ENCODE results near the gene OR10V1.
"Not testable (repeated sequence)": the region's sequence is repeated elsewhere in the genome, so short reads cannot be mapped to it uniquely, and the experiment has no call there.

OR10V1 gene

DNA sequence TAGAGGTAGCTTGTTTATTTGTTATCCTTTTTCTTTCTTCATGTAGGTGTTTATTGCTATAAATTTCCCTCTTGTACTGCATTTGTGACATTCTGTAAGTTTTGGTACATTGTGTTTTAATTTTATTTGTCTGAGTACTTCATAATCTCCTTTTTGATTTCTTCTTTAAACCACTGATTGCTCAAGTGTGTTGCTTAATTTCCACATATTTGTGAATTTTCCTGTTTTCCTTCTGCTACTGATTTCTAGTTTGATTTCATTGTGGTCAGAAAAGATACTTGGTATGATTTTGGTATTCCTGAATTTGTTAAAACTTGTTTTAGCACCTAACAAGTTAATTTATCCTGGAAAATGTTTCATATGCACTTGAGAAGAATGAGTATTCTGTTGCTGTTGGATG, 15.1 kb downstream of the OR10V1 start:
- TF ChIP-seq, protein P1, sequence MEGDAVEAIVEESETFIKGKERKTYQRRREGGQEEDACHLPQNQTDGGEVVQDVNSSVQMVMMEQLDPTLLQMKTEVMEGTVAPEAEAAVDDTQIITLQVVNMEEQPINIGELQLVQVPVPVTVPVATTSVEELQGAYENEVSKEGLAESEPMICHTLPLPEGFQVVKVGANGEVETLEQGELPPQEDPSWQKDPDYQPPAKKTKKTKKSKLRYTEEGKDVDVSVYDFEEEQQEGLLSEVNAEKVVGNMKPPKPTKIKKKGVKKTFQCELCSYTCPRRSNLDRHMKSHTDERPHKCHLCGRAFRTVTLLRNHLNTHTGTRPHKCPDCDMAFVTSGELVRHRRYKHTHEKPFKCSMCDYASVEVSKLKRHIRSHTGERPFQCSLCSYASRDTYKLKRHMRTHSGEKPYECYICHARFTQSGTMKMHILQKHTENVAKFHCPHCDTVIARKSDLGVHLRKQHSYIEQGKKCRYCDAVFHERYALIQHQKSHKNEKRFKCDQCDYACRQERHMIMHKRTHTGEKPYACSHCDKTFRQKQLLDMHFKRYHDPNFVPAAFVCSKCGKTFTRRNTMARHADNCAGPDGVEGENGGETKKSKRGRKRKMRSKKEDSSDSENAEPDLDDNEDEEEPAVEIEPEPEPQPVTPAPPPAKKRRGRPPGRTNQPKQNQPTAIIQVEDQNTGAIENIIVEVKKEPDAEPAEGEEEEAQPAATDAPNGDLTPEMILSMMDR (IDR thresholded peaks at IDR 0.05; ENCODE audit: low read depth, low read length, missing control alignments), result no peak
- no peak overlapping the region for H3K4me3 ChIP-seq (ENCODE audit: low read depth, low read length)
- no peak for DNase-seq (ENCODE audit: low read depth)

DNA sequence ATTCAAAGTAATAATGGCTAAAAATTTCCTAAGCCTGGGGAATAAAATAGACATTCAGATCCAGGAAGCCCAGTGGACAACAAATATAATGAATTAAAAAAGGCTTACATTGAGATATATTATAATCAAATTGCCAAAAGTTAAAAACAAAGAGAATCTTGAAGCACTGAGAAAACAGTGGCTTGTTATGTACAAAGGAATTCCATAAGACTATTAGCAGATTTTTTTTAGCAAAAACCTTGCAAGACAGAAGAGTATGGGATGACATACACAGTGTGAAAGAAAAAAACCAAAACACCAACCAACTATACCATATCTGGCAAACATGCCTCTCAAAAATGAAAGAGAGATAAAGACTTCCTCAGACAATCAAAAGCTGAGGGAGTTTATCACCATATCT, 20.7 kb downstream of the OR10V1 start:
- H3K4me3 ChIP-seq (ENCODE audit: low read depth, low read length), result no peak overlapping the region
- TF ChIP-seq, protein P1 (IDR thresholded peaks at IDR 0.05; ENCODE audit: low read depth, low read length, missing control alignments), result no peak
- no peak for DNase-seq (ENCODE audit: low read depth)

DNA sequence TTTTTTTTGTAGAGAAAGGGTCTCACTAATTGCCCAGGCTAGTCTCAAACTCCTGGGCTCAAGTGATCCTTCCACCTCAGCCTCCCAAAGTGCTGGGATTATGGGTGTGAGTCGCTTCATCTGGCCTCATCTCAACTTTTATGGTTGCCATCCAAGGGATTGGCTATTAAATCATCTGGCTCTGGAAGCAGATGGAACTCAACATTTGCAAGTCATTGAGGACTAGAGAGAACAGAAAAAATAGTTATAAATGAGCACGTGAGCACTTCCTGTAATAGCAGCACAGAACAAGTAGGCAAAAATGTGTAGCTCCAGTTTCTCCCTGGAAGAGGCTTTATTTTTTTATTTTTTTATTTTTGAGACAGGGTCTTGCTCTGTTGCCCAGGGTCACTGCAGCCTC, 22.5 kb downstream of the OR10V1 start:
- no peak for DNase-seq (ENCODE audit: low read depth)
- H3K4me3 ChIP-seq (ENCODE audit: low read depth, low read length), result no peak overlapping the region
- TF ChIP-seq, protein P1 (IDR thresholded peaks at IDR 0.05; ENCODE audit: low read depth, low read length, missing control alignments), result no peak

DNA sequence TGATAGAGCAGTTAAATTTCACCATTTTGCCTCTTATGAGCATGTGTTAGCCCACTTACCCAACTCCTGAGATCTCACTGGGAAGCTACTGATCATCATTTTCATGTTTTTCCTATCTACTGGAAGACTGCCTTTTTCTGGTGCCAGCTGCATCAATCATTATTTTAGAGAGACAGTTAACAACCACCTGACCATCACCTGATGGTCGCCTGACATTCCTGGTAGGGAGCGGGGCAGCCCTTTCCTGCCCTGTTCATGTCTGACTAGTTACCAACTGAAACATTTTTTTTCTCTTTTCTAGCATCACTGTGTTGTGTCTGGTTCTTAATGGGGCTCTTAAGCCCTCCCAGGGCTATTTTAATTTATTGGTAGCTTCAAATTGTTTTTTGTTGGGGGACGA, 24.6 kb downstream of the OR10V1 start:
- TF ChIP-seq, protein P1 (IDR thresholded peaks at IDR 0.05; ENCODE audit: low read depth, low read length, missing control alignments), result no peak
- DNase-seq (ENCODE audit: low read depth), result no peak
- H3K4me3 ChIP-seq (ENCODE audit: low read depth, low read length), result no peak overlapping the region

DNA sequence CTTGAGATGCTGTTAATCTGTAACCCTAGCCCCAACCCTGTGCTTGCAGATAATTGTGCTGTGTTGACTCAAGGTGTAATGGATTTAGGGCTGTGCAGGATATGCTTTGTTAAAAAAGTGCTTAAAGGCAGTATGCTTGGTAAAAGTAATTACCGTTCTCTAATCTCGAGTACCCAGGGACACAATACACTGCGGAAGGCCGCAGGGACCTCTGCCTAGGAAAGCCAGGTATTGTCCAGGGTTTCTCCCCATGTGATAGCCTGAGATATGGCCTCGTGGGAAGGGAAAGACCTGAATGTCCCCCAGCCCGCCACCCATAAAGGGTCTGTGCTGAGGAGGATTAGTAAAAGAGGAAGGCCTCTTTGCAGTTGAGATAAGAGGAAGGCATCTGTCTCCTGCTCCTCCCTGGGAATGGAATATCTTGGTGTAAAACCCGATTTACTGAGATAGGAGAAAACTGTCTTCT, 32.4 kb downstream of the OR10V1 start:
- not testable (repeated sequence) for H3K4me3 ChIP-seq (ENCODE audit: low read depth, low read length); DNase-seq (ENCODE audit: low read depth)

DNA sequence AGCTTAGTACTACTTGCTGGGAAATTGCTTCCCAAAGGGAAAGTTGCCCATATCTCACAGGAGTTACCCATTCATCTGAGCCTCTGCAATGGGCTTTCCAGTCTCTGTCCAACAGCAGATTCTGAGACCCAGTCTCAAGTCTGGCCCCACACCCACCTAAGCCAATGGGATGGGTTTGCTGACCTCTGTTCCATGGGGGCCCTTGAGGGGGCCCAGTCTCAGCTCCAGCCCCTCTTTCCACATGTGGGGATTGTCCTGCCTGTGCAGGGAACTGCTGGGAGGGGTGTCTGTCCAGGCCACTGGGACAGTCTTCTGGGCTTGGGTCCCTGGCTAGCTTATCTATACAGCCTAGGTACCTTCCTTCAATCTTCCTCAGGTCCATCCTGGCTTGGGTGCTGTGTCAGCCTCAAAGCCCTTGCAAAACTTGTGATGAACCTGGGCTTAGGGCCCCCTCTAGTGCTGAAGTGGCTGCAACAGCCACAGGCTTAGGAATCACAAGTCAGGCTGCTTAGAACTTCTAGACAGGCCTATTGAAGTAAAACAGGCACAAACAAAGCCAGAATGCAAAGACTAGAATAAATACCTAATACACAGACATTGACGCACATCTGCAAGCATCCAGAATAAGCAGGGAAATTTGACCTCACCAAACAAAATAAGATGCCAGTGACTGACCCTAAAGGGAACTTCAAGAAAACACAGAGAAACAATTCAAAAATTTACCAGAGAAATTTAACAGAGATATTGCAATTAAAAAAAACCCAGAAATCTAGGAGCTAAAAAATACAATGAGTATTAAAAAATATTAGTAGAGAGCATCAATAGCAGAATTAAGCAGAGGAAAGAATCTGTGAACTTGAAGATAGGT, 33.1 kb downstream of the OR10V1 start:
- DNase-seq (ENCODE audit: low read depth), result peak; percentile 39
- H3K4me3 ChIP-seq (ENCODE audit: low read depth, low read length), result no peak overlapping the region
- TF ChIP-seq, protein P1 (IDR thresholded peaks at IDR 0.05; ENCODE audit: low read depth, low read length, missing control alignments), result peak; percentile 77

DNA sequence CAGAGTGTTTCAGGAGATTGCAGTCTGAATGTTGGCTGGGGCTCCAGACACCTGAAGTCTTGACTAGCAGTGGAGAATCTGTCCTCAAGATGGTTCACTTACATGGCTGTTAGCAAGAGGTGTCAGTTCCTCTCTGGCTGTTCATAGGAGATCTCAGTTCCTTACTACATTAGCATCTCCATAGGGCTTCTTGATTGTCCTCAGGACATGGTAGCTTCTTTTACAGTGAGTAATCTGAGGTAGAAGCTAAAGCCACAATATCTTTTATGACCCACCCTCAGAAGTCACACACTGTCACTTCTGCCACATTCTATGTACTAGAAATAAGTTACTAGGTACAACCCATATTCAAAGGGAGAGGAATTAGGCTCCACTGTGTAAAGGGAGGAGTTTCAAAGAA, 34.3 kb downstream of the OR10V1 start:
- no peak for DNase-seq (ENCODE audit: low read depth)
- H3K4me3 ChIP-seq (ENCODE audit: low read depth, low read length), result no peak overlapping the region
- TF ChIP-seq, protein P1 (IDR thresholded peaks at IDR 0.05; ENCODE audit: low read depth, low read length, missing control alignments), result no peak

All from GM12864 (cell line).